Measurements from ENCODE around the gene ASH1L.
"Not testable (repeated sequence)": the region's sequence is repeated elsewhere in the genome, so short reads cannot be mapped to it uniquely, and the experiment has no call there.

ASH1L gene

GRCh38 chr1:155486952-155487351 is 75.7 kb downstream of the ASH1L start:
- not testable (repeated sequence) for DNase-seq

GRCh38 chr1:155485945-155486344 is 76.7 kb downstream of the ASH1L start:
- no peak for DNase-seq

GRCh38 chr1:155485222-155485621 is 77.4 kb downstream of the ASH1L start:
- DNase-seq: no peak

GRCh38 chr1:155481741-155482241 is 80.8 kb downstream of the ASH1L start:
- no peak for DNase-seq

- DNase-seq: no peak
These were observed 83.4 kb downstream of the ASH1L start for GRCh38 chr1:155479205-155479604.

GRCh38 chr1:155478270-155478852 is 84.2 kb downstream of the ASH1L start:
- DNase-seq: no peak

GRCh38 chr1:155474146-155474545 is 88.5 kb downstream of the ASH1L start:
- DNase-seq: no peak

- DNase-seq: no peak
These were observed 89.3 kb downstream of the ASH1L start for GRCh38 chr1:155473151-155473821.

GRCh38 chr1:155472491-155473083 is 90.0 kb downstream of the ASH1L start:
- no peak for DNase-seq

- no peak for DNase-seq
These were observed 90.7 kb downstream of the ASH1L start for GRCh38 chr1:155471891-155472290.

- no peak for DNase-seq
These were observed 91.6 kb downstream of the ASH1L start for GRCh38 chr1:155471026-155471425.

- DNase-seq: no peak
These were observed 95.6 kb downstream of the ASH1L start for GRCh38 chr1:155466996-155467395.

GRCh38 chr1:155466617-155466972 is 96.0 kb downstream of the ASH1L start:
- DNase-seq: no peak

- DNase-seq: no peak
These were observed 98.5 kb downstream of the ASH1L start for GRCh38 chr1:155463865-155464650.

- DNase-seq: no peak
These were observed 104.5 kb downstream of the ASH1L start for GRCh38 chr1:155458111-155458510.

GRCh38 chr1:155457266-155457665 is 105.3 kb downstream of the ASH1L start:
- DNase-seq: no peak

GRCh38 chr1:155455588-155456195 is 106.9 kb downstream of the ASH1L start:
- no peak for DNase-seq

GRCh38 chr1:155454096-155454495 is 108.5 kb downstream of the ASH1L start:
- DNase-seq: no peak

GRCh38 chr1:155453141-155453540 is 109.5 kb downstream of the ASH1L start:
- no peak for DNase-seq

- DNase-seq: no peak
These were observed 111.4 kb downstream of the ASH1L start for GRCh38 chr1:155451199-155451598.

GRCh38 chr1:155442431-155442830 is 120.2 kb downstream of the ASH1L start:
- DNase-seq: not testable (repeated sequence)

- DNase-seq: no peak
These were observed 125.2 kb downstream of the ASH1L start for GRCh38 chr1:155437405-155437804.

GRCh38 chr1:155433831-155434389 is 128.7 kb downstream of the ASH1L start:
- DNase-seq: not testable (repeated sequence)

Measured in activated gamma-delta T cell (primary cell).